Measurements from ENCODE around the gene SLC3A2. TPM values are rescaled to one million over a fixed set of nuclear protein-coding genes. Genes with fewer than 3 reads are reported as not detected.

The SLC3A2 gene
- total and polyA plus RNA-seq, 4 experiments from 2014 or later = 157 to 226 (median 210) TPM

DNA sequence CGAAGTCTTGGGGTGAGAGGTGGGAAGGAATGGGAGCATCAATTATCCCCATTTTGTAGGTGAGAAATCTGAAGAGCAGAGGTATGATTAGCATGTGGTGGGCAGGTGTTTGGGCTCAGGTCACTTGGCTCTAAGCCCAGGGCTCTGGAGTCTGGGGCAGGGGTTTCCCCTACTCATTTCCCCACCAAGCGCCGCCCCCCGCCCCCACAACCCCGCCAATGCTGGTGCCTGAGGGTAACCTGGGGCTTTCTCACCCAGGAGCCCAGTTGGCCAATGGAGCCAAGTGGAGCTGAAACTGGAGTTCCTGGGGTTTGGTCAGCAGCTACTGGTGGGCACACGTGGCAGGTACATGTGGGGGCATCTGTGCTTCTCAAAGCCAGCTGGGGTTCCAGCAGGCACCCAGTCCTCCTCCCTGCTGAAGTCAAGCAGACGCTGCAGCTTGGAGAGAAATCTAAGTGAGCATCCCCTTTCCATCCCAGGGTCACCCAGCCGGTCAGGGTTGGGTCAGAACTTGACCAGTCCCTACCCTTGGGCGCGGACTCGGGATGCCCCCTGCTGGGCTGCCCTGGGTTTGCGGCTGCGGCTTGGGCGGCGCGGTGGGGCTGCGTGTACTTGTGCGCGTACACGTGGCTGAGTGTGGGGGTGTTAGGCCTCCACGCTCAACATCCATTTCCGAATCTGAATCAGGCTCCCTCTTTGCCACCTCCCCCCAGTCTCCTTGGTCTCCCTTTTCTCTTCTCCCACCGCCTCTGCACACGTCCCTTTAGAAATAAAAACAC lies 42.1 kb downstream of the SLC3A2 start:
- H3K27me3 ChIP-seq (ENCODE audit: insufficient read depth, low read length) = peaks cover 17% of the 10 kb centered on the region
- POLR2A ChIA-PET (ENCODE audit: partially characterized antibody) = no interaction called here
- DNase-seq = peak in 1 of 5 donors; percentile 45
- CTCF ChIA-PET (ENCODE audit: partially characterized antibody) = no interaction called here
- H3K9me3 Mint-ChIP-seq = peaks cover 0 to 3% (median 0%) of the 10 kb centered on the region in 8 donors
- peaks cover 11 to 45% (median 24%) of the 10 kb centered on the region in 4 donors for H3K4me1 Mint-ChIP-seq
- intact Hi-C loops (cut with micrococcal nuclease) = no loop called here
- H3K36me3 Mint-ChIP-seq = no peaks in the 10 kb centered on the region
- peak overlapping the region in 1 of 7 donors; percentile 84 for H3K27ac Mint-ChIP-seq
- peaks cover 37 to 54% of the 10 kb centered on the region in 2 donors for H3K27me3 Mint-ChIP-seq
- peak overlapping the region in 7 of 8 donors; percentile 64 to 83 (median 77) for H3K4me3 Mint-ChIP-seq
- no peak overlapping the region for H3K4me3 ChIP-seq (ENCODE audit: low read length in 2 of 2)
- H3K36me3 ChIP-seq (ENCODE audit: insufficient read depth, low read length) = no peaks in the 10 kb centered on the region
- no peak overlapping the region for H3K27ac ChIP-seq (ENCODE audit: low read depth, low read length)
- peaks cover 38% of the 10 kb centered on the region for H3K4me1 ChIP-seq (ENCODE audit: insufficient read depth, low read length)
- no peaks in the 10 kb centered on the region for H3K9me3 ChIP-seq (ENCODE audit: control insufficient read depth in 1 of 2, low read length in 2 of 2)

DNA sequence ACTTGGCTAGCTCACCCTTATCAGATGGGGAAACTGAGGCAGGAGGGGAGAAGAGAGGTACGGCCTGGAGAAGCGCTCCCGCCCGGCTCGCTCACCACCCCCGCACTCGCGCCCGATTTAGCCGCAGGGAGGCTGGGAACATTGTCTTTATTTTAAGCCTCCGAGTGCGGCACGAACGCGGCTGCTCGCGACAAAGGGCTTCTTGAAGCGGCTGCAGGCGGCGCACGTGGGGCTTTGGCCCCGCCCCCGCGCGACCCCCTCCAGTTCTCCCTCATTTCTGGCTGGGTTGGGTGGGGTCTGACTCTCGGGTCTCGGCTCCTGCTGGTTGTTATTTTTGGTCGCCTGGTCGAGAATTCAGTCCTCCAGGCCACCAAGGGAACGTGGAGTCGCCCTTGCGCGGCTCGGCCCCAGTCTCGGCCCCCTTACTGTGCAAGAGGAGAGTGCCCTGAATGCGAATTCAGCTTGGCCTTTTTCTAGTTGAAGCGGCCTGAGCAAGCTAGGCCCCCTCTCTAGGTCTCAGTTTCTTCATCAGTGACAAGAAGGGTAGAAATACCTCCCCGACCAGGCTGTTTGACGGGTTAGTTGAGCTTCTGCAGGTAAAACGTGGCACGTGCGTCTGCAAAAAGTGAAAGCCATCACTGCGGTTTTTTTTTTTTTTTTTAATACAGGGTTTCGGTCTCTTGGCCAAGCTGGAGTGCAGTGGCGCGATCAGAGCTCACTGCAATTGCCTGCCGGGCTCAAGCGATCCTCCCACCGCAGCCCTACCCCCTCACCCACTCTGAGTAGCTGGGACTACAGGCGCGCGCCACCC lies 43.1 kb downstream of the SLC3A2 start:
- Mint-ChIP-seq H3K36me3 (no peaks in the 10 kb centered on the region), H3K27ac (peak overlapping the region in 4 of 7 donors; percentile 29 to 84 (median 64))
- POLR2A ChIA-PET (ENCODE audit: partially characterized antibody) = no interaction called here

DNA sequence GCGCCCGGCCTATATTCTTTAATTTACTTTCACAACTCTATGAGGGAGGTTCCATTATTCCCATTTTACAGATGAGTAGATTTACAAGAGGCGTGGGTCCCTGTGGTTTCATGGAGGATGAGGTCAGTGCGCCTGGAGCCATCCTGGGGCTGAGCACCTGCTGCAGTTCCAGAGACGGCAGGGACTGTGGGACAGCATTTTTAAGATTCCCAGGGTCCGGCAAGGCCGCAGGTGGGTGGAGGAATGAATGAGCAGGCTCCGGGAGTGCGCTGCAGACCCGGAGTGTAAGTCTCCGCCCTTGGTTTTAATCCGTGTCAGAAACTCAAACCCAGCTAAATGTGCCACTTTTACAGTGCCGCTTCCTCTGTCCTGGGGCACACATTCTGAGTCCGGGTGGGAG lies 44.6 kb downstream of the SLC3A2 start:
- peak overlapping the region in 7 of 8 donors; percentile 31 to 82 (median 65) for H3K4me3 Mint-ChIP-seq
- H3K9me3 Mint-ChIP-seq = no peaks in the 10 kb centered on the region
- peaks cover 54 to 66% of the 10 kb centered on the region in 2 donors for H3K27me3 Mint-ChIP-seq
- intact Hi-C loops (cut with micrococcal nuclease) = no loop called here
- Histone ChIP-seq H3K4me3 (ENCODE audit: low read length in 2 of 2) (no peak overlapping the region), H3K9me3 (ENCODE audit: control insufficient read depth in 1 of 2, low read length in 2 of 2) (no peaks in the 10 kb centered on the region), H3K36me3 (ENCODE audit: insufficient read depth, low read length) (no peaks in the 10 kb centered on the region), H3K27ac (ENCODE audit: low read depth, low read length) (no peak overlapping the region), H3K27me3 (ENCODE audit: insufficient read depth, low read length) (peaks cover 27% of the 10 kb centered on the region), H3K4me1 (ENCODE audit: insufficient read depth, low read length) (peaks cover 38% of the 10 kb centered on the region)
- peaks cover 11 to 45% (median 24%) of the 10 kb centered on the region in 4 donors for H3K4me1 Mint-ChIP-seq
- ChIA-PET POLR2A (ENCODE audit: partially characterized antibody) (no interaction called here), CTCF (ENCODE audit: partially characterized antibody) (interaction anchor here (1.2 kb wide), 1 partner anchor 19 kb away, joined by 4 read pairs; no protein-coding TSS in a partner anchor)
- no peak for DNase-seq
- no peaks in the 10 kb centered on the region for H3K36me3 Mint-ChIP-seq
- H3K27ac Mint-ChIP-seq = peak overlapping the region in 2 of 7 donors; percentile 59 to 84

More for the DNA sequence above, 43.1 kb downstream of the SLC3A2 start:
- Mint-ChIP-seq H3K27me3 (peaks cover 46 to 63% of the 10 kb centered on the region in 2 donors), H3K4me1 (peaks cover 11 to 45% (median 24%) of the 10 kb centered on the region in 4 donors), H3K9me3 (peaks cover 0 to 3% (median 0%) of the 10 kb centered on the region in 8 donors), H3K4me3 (peak overlapping the region; percentile 72 to 83 (median 76))
- no peaks in the 10 kb centered on the region for H3K36me3 ChIP-seq (ENCODE audit: insufficient read depth, low read length)
- peak; percentile 39 to 63 (median 42) for DNase-seq
- no peaks in the 10 kb centered on the region for H3K9me3 ChIP-seq (ENCODE audit: control insufficient read depth in 1 of 2, low read length in 2 of 2)
- peak overlapping the region; percentile 6 to 23 for H3K4me3 ChIP-seq (ENCODE audit: low read length in 2 of 2)
- CTCF ChIA-PET (ENCODE audit: partially characterized antibody) = interaction anchor here (0.7 to 1.4 kb wide), 2 partner anchors 18 to 1357 kb away, joined by 3 to 9 read pairs; no protein-coding TSS in a partner anchor
- intact Hi-C loops (cut with micrococcal nuclease) = no loop called here
- no peak overlapping the region for H3K27ac ChIP-seq (ENCODE audit: low read depth, low read length)
- H3K4me1 ChIP-seq (ENCODE audit: insufficient read depth, low read length) = peaks cover 38% of the 10 kb centered on the region
- peaks cover 21% of the 10 kb centered on the region for H3K27me3 ChIP-seq (ENCODE audit: insufficient read depth, low read length)

DNA sequence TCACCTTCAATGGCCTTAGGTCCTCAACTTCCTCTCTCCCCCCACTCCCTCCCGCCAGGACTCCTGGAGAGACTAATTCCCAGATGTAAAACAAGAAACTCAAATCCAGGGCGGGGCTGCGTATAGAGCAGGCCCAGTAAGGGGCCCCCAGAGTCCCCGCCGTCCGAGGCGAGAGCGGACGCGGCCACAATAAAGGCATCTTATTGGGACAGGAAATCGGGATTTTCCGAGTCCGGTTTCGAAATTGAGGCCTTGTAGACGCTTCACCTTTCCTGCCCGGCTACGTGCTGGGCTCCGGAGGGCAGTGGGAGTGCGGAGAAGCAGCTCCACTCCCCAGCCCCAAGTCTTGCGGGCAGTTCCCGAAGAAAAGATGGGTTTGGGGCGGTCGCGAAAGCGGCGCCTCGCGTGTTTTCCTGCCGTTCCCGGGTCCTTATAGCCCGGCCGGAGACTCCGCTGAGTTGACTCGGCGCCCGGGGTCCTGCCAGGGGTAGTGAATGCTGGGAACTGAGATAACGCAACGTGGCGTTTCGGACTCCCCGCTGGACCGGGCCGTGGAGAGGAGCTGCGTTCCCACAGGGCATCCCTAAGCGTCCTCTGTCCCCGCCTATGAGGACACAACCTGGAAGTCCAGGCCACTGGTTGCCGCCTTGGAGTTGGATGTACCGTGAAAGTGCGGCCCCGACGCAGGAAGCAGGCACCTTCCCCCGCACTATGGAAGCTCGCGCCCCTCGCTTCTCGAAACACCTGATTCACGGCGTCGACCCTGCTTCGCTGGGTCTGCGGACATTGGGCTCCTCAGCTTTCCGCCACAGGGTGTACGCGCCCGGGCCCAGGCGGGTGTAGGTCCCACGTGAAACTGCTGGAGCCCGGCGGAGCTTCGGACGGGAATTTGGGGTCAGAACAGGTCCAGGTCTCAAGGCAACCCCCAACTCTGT lies 45.3 kb downstream of the SLC3A2 start:
- Histone ChIP-seq H3K4me1 (ENCODE audit: insufficient read depth, low read length) (peaks cover 38% of the 10 kb centered on the region), H3K27me3 (ENCODE audit: insufficient read depth, low read length) (peaks cover 27% of the 10 kb centered on the region), H3K36me3 (ENCODE audit: insufficient read depth, low read length) (no peaks in the 10 kb centered on the region), H3K27ac (ENCODE audit: low read depth, low read length) (no peak overlapping the region), H3K4me3 (ENCODE audit: low read length in 2 of 2) (peak overlapping the region in 1 of 2 donors; percentile 14), H3K9me3 (ENCODE audit: control insufficient read depth in 1 of 2, low read length in 2 of 2) (no peaks in the 10 kb centered on the region)
- intact Hi-C loops (cut with micrococcal nuclease) = no loop called here
- POLR2A ChIA-PET (ENCODE audit: partially characterized antibody) = no interaction called here
- Mint-ChIP-seq H3K4me3 (peak overlapping the region; percentile 35 to 82 (median 62)), H3K9me3 (no peaks in the 10 kb centered on the region), H3K36me3 (no peaks in the 10 kb centered on the region), H3K4me1 (peaks cover 11 to 45% (median 24%) of the 10 kb centered on the region in 4 donors), H3K27ac (peak overlapping the region in 3 of 7 donors; percentile 38 to 84 (median 59)), H3K27me3 (peaks cover 58 to 72% of the 10 kb centered on the region in 2 donors)
- no peak for DNase-seq
- CTCF ChIA-PET (ENCODE audit: partially characterized antibody) = interaction anchor here (1.2 kb wide), 1 partner anchor 20 kb away, joined by 4 read pairs; no protein-coding TSS in a partner anchor

DNA sequence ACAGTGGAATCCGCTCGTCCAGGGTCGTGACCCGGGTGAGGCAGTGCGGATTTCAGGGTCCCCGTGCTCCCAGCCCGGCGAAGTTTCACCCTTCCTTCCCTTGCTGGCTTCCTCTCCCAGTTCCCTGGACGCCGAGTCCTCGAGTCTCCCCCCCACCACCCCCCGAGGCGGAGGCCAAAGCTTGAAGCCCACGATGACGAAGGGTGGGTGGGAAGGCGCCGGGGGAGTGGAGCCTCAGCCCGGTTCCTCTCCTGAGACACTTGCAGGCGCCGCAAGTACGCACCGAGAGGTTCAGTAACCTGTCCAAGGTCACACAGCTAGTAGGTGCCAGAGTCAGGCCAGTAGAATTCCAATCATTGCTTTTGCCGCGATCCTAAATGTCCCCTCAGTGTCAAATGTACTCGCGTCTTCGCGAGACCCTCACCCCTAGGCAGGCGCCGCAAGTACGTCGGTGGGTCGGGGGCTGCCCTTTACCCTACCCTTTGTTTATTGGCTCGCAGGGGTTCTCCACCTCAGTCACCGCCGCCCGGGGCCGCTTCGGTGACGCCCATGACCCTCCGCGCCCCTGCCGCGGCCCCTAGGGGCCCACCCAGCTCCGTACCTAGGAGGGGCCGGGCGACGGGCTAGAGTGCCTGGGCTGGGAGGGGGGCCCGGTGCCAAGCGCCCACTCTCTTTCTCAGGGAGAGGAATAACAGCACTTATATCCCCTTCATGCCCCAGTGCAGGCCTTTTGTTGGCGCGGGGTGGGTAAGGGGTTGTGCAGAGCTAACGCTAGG lies 46.2 kb downstream of the SLC3A2 start:
- peaks cover 59 to 69% of the 10 kb centered on the region in 2 donors for H3K27me3 Mint-ChIP-seq
- Histone ChIP-seq H3K27me3 (ENCODE audit: insufficient read depth, low read length) (peaks cover 27% of the 10 kb centered on the region), H3K36me3 (ENCODE audit: insufficient read depth, low read length) (no peaks in the 10 kb centered on the region), H3K4me3 (ENCODE audit: low read length in 2 of 2) (peak overlapping the region in 1 of 2 donors; percentile 14), H3K27ac (ENCODE audit: low read depth, low read length) (no peak overlapping the region), H3K4me1 (ENCODE audit: insufficient read depth, low read length) (peaks cover 38% of the 10 kb centered on the region), H3K9me3 (ENCODE audit: control insufficient read depth in 1 of 2, low read length in 2 of 2) (no peaks in the 10 kb centered on the region)
- H3K4me1 Mint-ChIP-seq = peaks cover 11 to 43% (median 24%) of the 10 kb centered on the region in 4 donors
- intact Hi-C loops (cut with micrococcal nuclease) = no loop called here
- no peaks in the 10 kb centered on the region for H3K36me3 Mint-ChIP-seq
- DNase-seq = no peak
- ChIA-PET CTCF (ENCODE audit: partially characterized antibody) (interaction anchor here (1.2 kb wide), 1 partner anchor 21 kb away, joined by 4 read pairs; no protein-coding TSS in a partner anchor), POLR2A (ENCODE audit: partially characterized antibody) (no interaction called here)
- H3K27ac Mint-ChIP-seq = no peak overlapping the region
- peak overlapping the region in 4 of 8 donors; percentile 17 to 74 (median 53) for H3K4me3 Mint-ChIP-seq
- no peaks in the 10 kb centered on the region for H3K9me3 Mint-ChIP-seq

DNA sequence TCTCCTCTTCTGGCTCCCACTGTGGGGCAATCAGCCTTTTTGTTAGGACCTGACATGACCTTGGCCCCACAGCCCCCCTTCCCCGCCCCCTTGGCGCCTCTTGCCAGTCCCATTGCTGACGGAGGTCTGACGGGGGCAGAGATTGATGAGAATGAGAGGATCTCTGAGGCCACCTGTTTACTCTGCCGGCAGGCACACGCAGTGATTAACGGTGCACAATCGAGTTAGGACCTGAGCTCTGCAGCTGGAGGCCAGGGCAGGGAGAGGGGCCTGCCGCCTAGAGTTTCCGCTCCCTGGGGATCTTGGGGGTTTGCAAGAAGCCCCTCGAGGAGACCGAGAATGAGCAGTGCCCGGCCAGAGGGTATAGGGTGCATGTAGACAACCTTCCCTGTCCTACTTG lies 47.3 kb downstream of the SLC3A2 start:
- peaks cover 27% of the 10 kb centered on the region for H3K27me3 ChIP-seq (ENCODE audit: insufficient read depth, low read length)
- ChIA-PET POLR2A (ENCODE audit: partially characterized antibody) (no interaction called here), CTCF (ENCODE audit: partially characterized antibody) (no interaction called here)
- H3K9me3 ChIP-seq (ENCODE audit: control insufficient read depth in 1 of 2, low read length in 2 of 2) = no peaks in the 10 kb centered on the region
- Mint-ChIP-seq H3K27ac (no peak overlapping the region), H3K9me3 (no peaks in the 10 kb centered on the region), H3K4me3 (peak overlapping the region in 2 of 8 donors; percentile 15 to 23), H3K27me3 (peaks cover 52 to 66% of the 10 kb centered on the region in 2 donors), H3K36me3 (no peaks in the 10 kb centered on the region), H3K4me1 (peaks cover 9 to 35% (median 21%) of the 10 kb centered on the region in 4 donors)
- H3K4me1 ChIP-seq (ENCODE audit: insufficient read depth, low read length) = peaks cover 36% of the 10 kb centered on the region
- intact Hi-C loops (cut with micrococcal nuclease) = no loop called here
- H3K36me3 ChIP-seq (ENCODE audit: insufficient read depth, low read length) = no peaks in the 10 kb centered on the region
- H3K4me3 ChIP-seq (ENCODE audit: low read length in 2 of 2) = no peak overlapping the region
- no peak for DNase-seq
- no peak overlapping the region for H3K27ac ChIP-seq (ENCODE audit: low read depth, low read length)

Measured in CD4-positive, alpha-beta memory T cell (primary cell).